ENCODE results near the gene CASP10.

- TF ChIP-seq CTCF (IDR thresholded peaks at IDR 0.05) (no peak), NFYB (CRISPR knock-in tag; conservative IDR thresholded peaks at IDR 0.05; ENCODE audit: low read depth) (no peak), MAX (CRISPR knock-in tag; IDR thresholded peaks at IDR 0.05) (no peak), SMAD4 (CRISPR knock-in tag; IDR thresholded peaks at IDR 0.05) (no peak), ATF1 (CRISPR knock-in tag; IDR thresholded peaks at IDR 0.05) (no peak), USF2 (CRISPR knock-in tag; IDR thresholded peaks at IDR 0.05) (no peak), AFF4 (CRISPR knock-in tag; IDR thresholded peaks at IDR 0.05; ENCODE audit: borderline replicate concordance) (no peak), SP1 (CRISPR knock-in tag; conservative IDR thresholded peaks at IDR 0.05) (no peak), TCF7 (CRISPR knock-in tag; IDR thresholded peaks at IDR 0.05; ENCODE audit: low read depth) (no peak), FOXK1 (CRISPR knock-in tag; IDR thresholded peaks at IDR 0.05) (no peak), IRF1 (CRISPR knock-in tag; IDR thresholded peaks at IDR 0.05) (no peak), MXD4 (CRISPR knock-in tag; IDR thresholded peaks at IDR 0.05; ENCODE audit: borderline replicate concordance) (no peak)
- TF ChIP-seq, protein P1, sequence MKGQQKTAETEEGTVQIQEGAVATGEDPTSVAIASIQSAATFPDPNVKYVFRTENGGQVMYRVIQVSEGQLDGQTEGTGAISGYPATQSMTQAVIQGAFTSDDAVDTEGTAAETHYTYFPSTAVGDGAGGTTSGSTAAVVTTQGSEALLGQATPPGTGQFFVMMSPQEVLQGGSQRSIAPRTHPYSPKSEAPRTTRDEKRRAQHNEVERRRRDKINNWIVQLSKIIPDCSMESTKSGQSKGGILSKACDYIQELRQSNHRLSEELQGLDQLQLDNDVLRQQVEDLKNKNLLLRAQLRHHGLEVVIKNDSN (CRISPR knock-in tag; IDR thresholded peaks at IDR 0.05), result no peak
- TF ChIP-seq, protein P2, sequence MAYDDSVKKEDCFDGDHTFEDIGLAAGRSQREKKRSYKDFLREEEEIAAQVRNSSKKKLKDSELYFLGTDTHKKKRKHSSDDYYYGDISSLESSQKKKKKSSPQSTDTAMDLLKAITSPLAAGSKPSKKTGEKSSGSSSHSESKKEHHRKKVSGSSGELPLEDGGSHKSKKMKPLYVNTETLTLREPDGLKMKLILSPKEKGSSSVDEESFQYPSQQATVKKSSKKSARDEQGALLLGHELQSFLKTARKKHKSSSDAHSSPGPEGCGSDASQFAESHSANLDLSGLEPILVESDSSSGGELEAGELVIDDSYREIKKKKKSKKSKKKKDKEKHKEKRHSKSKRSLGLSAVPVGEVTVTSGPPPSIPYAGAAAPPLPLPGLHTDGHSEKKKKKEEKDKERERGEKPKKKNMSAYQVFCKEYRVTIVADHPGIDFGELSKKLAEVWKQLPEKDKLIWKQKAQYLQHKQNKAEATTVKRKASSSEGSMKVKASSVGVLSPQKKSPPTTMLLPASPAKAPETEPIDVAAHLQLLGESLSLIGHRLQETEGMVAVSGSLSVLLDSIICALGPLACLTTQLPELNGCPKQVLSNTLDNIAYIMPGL (CRISPR knock-in tag; IDR thresholded peaks at IDR 0.05), result no peak
Measured at GRCh38 chr2:201204655-201205514, 21.9 kb downstream of the CASP10 start.

Data from WTC11 (cell line).